ENCODE results near the gene SPATA13. TPM values are rescaled to one million over a fixed set of nuclear protein-coding genes. Genes with fewer than 3 reads are reported as not detected.

The SPATA13 gene
- total and polyA plus RNA-seq, 2 donors (not counting 3 experiments of a cell fraction or from before 2014, with no cell fraction given): 6.6 to 12.9 TPM

DNA sequence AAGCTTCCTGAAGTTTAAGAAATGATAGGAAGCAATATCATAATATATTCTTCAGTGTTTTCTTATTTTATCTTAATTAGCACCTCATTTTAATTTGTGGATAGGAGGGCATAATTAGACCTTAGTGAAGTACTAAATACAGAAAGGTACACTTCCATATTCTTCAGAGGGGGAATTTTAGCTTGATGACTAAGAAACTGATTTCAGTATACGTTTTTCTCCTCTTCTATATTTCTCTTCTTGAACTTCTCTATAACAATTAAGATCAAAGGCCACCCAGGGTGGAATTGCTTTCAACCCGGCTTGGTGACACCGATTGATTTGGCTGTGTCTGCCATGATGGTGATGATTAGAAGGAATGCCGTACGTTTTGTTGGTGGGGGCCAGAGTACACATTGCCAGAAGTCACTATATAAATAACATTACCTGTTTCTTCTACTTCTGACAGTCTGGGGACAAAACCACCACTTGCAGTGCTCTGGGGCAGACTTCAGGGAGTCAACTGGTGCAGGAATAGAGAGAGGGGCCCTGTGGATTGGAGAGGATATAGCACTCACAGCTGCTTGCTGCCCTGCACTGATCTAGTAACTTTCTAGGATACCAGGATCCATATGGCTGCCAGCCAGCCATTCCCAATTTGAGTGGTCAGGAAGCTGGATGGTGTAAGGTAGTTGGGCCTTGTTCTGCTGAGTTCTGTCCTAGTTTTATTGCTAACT is 73.8 kb downstream of the SPATA13 start:
- POLR2A ChIA-PET: no interaction called here
- Histone ChIP-seq H3K4me2 (ENCODE audit: insufficient read depth, low read length) (no peak overlapping the region), H4K20me1 (replicated peaks; ENCODE audit: control insufficient read depth, extremely low read depth, insufficient read depth, low read length) (no peaks in the 10 kb centered on the region), H3K4me1 (ENCODE audit: control insufficient read depth, extremely low read depth, insufficient read depth, low read length) (peaks cover 5% of the 10 kb centered on the region), H2AFZ (ENCODE audit: low read depth, low read length) (no peak overlapping the region), H3K9me3 (replicated peaks; ENCODE audit: control insufficient read depth, insufficient read depth, low read length) (no peaks in the 10 kb centered on the region), H3K27me3 (ENCODE audit: control insufficient read depth in 2 of 2, insufficient read depth in 2 of 2, low read length in 2 of 2) (no peaks in the 10 kb centered on the region), H3K27ac (ENCODE audit: insufficient read depth, low read depth, low read length) (no peak overlapping the region), H3K9me1 (replicated peaks; ENCODE audit: control insufficient read depth, extremely low read depth, insufficient read depth, low read length) (no peaks in the 10 kb centered on the region), H3K9ac (replicated peaks; ENCODE audit: extremely low read depth, insufficient read depth, low read length) (no peak overlapping the region), H3K4me3 (replicated peaks in 1 of 3; ENCODE audit: insufficient read depth in 1 of 3, low read depth in 1 of 3, low read length in 3 of 3) (no peak overlapping the region), H3K36me3 (ENCODE audit: control insufficient read depth in 2 of 2, extremely low read depth in 1 of 2, insufficient read depth in 2 of 2, low read length in 2 of 2) (no peaks in the 10 kb centered on the region), H3K79me2 (ENCODE audit: control insufficient read depth, insufficient read depth, low read length) (no peaks in the 10 kb centered on the region)
- FAIRE-seq: no peak
- dilution Hi-C loops (cut with MboI; ENCODE audit: extremely low pct_ligation_motif_present, low sequenced_read_pairs) (no loop called here), intact Hi-C loops (cut with micrococcal nuclease) (no loop called here)
- no peak for DNase-seq (ENCODE audit: low read depth, low spot score)
- TF ChIP-seq MYC (IDR thresholded peaks at IDR 0.05; ENCODE audit: low read depth, low read length) (no peak), FOS (IDR thresholded peaks at IDR 0.05; ENCODE audit: borderline replicate concordance, insufficient read depth, low read length) (no peak), POLR2A (IDR thresholded peaks at IDR 0.05; ENCODE audit: low read depth, low read length) (no peak), POLR2AphosphoS5 (IDR thresholded peaks at IDR 0.05; ENCODE audit: insufficient read depth, low read depth, low read length) (no peak), EZH2 (IDR thresholded peaks at IDR 0.05; ENCODE audit: borderline replicate concordance, low read depth, low read length, severe bottlenecking) (no peak), GATA2 (IDR thresholded peaks at IDR 0.05; ENCODE audit: insufficient read depth, insufficient read length, low read depth, low read length) (no peak), CTCF (IDR thresholded peaks at IDR 0.05; ENCODE audit: extremely low read depth in 1 of 2, insufficient read depth in 1 of 2, low read depth in 1 of 2, low read length in 2 of 2) (no peak), JUN (IDR thresholded peaks at IDR 0.05; ENCODE audit: borderline replicate concordance, insufficient read depth, insufficient read length, low read depth) (no peak)
- TF ChIP-seq, protein P1, sequence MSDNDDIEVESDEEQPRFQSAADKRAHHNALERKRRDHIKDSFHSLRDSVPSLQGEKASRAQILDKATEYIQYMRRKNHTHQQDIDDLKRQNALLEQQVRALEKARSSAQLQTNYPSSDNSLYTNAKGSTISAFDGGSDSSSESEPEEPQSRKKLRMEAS (IDR thresholded peaks at IDR 0.05; ENCODE audit: insufficient read depth, insufficient read length): no peak
- CTCF ChIA-PET: interaction anchor here (1.2 to 2.0 kb wide), 3 partner anchors 181 to 313 kb away, joined by 3 to 5 read pairs (median 5); no protein-coding TSS in a partner anchor
- no TSS peak for BruUV-seq (replicated peaks)

Data from endothelial cell of umbilical vein (primary cell).